IMR-90 (cell line): ENCODE data around the gene SNX11. TPM values are rescaled to one million over a fixed set of nuclear protein-coding genes. Genes with fewer than 3 reads are reported as not detected.

ENCODE experiments used
- ATAC-seq: fragments of 200-7000 bp; cut with Tn5 transposase; 2 replicates; pipeline ENCODE4 v1.9.1; 2020; ENCODE audit warnings: low read depth, mild to moderate bottlenecking, moderate library complexity
- BruUV-seq: library from RNA; stranded (reverse); fragments of 400-500 nt; replicated peaks from 2 replicates; lab custom pipeline; 2021; lab: Mats Ljungman, UMichigan
- CTCF ChIA-PET: fragments of 300-600 bp; formaldehyde crosslinking; extraction: SDS; loops from one replicate; lab custom pipeline; 2021; ENCODE audit warnings: antibody characterized with exemption; lab: Yijun Ruan, JAX
- POLR2A ChIA-PET: fragments of 300-600 bp; sonication (Branson Sonifier 250); formaldehyde crosslinking; loops from one replicate; lab custom pipeline; 2022; ENCODE audit warnings: antibody characterized with exemption; ENCODE audit not compliant: unreplicated experiment; lab: Charles Lee
- DNase-seq: peaks from one replicate; pipeline ENCODE4 v3.0.0; 2013
- H2AFZ ChIP-seq: replicated peaks from 2 replicates; pipeline ENCODE3; 2013; ENCODE audit warnings: low read length, mild to moderate bottlenecking; ENCODE audit not compliant: poor library complexity
- H2AK5ac ChIP-seq: 2 replicates; pipeline ENCODE4 v1.6.1; 2013; ENCODE audit warnings: low read depth, low read length, inconsistent platforms
- H2AK9ac ChIP-seq: replicated peaks from 2 replicates; pipeline ENCODE3; 2013; ENCODE audit warnings: mild to moderate bottlenecking, low read depth, low read length, moderate library complexity; ENCODE audit not compliant: poor library complexity
- H2BK120ac ChIP-seq: 2 replicates; pipeline ENCODE4 v1.6.1; 2013; ENCODE audit warnings: low read depth, low read length, inconsistent platforms
- H2BK15ac ChIP-seq: 3 replicates; pipeline ENCODE4 v1.6.1; 2013; ENCODE audit warnings: low read depth, low read length, inconsistent platforms
- H2BK20ac ChIP-seq: 2 replicates; pipeline ENCODE4 v1.6.1; 2013; ENCODE audit warnings: low read depth, mild to moderate bottlenecking, inconsistent platforms, low read length, moderate library complexity
- H2BK5ac ChIP-seq: 2 replicates; pipeline ENCODE4 v1.6.1; 2013; ENCODE audit warnings: mild to moderate bottlenecking, low read depth, low read length, inconsistent platforms; ENCODE audit not compliant: poor library complexity, severe bottlenecking
- H3K14ac ChIP-seq: replicated peaks from 2 replicates; pipeline ENCODE4 v1.6.1; 2013; ENCODE audit warnings: low read depth, low read length, inconsistent platforms
- H3K18ac ChIP-seq: 2 replicates; pipeline ENCODE4 v1.6.1; 2013; ENCODE audit warnings: low read depth, low read length, control low read depth
- H3K23ac ChIP-seq: 2 replicates; pipeline ENCODE4 v1.6.1; 2013; ENCODE audit warnings: low read depth, low read length, inconsistent platforms
- H3K27ac ChIP-seq: 2 replicates; pipeline ENCODE4 v1.5.1; 2013; ENCODE audit warnings: mild to moderate bottlenecking, control low read depth, low read length; ENCODE audit not compliant: insufficient read depth
- H3K27me3 ChIP-seq: 2 replicates; pipeline ENCODE4 v1.6.1; 2013; ENCODE audit warnings: low read length; ENCODE audit not compliant: control insufficient read depth, insufficient read depth
- H3K36me3 ChIP-seq: 2 replicates; pipeline ENCODE4 v1.6.1; 2013; ENCODE audit warnings: low read length, mixed read lengths; ENCODE audit not compliant: control insufficient read depth, insufficient read depth
- H3K4ac ChIP-seq: 2 replicates; pipeline ENCODE4 v1.6.1; 2013; ENCODE audit warnings: low read depth, low read length, inconsistent platforms
- H3K4me1 ChIP-seq: 2 replicates; pipeline ENCODE4 v1.6.1; 2013; ENCODE audit warnings: low read length, mixed read lengths; ENCODE audit not compliant: control insufficient read depth, insufficient read depth
- H3K4me2 ChIP-seq: 2 replicates; pipeline ENCODE4 v1.6.1; 2013; ENCODE audit warnings: low read depth, mild to moderate bottlenecking, control low read depth, low read length, moderate library complexity
- H3K4me3 ChIP-seq: 2 replicates; pipeline ENCODE4 v1.5.1; 2013; ENCODE audit warnings: low read depth, mild to moderate bottlenecking, control low read depth, low read length, moderate library complexity; ENCODE audit not compliant: insufficient read depth
- H3K56ac ChIP-seq: 2 replicates; pipeline ENCODE4 v1.6.1; 2013; ENCODE audit warnings: low read length, inconsistent platforms; ENCODE audit not compliant: insufficient read depth; ENCODE audit errors: extremely low read depth
- H3K79me1 ChIP-seq, 2 experiments: 2 replicates each; pipeline ENCODE4 v1.6.1; 2013; ENCODE audit warnings: low read length in 2 of 2, inconsistent platforms in 1 of 2, low read depth in 1 of 2
- H3K9ac ChIP-seq: 2 replicates; pipeline ENCODE4 v1.6.1; 2013; ENCODE audit warnings: low read depth, low read length, control low read depth
- H3K9me1 ChIP-seq: 2 replicates; pipeline ENCODE4 v1.6.1; 2013; ENCODE audit warnings: low read length, inconsistent platforms; ENCODE audit not compliant: insufficient read depth
- H3K9me3 ChIP-seq: 2 replicates; pipeline ENCODE4 v1.6.1; 2013; ENCODE audit warnings: low read length; ENCODE audit not compliant: control insufficient read depth, insufficient read depth
- H4K20me1 ChIP-seq: 2 replicates; pipeline ENCODE4 v1.6.1; 2013; ENCODE audit warnings: low read length, inconsistent platforms; ENCODE audit not compliant: insufficient read depth
- H4K5ac ChIP-seq: 2 replicates; pipeline ENCODE4 v1.6.1; 2013; ENCODE audit warnings: mild to moderate bottlenecking, low read depth, low read length, control low read depth
- H4K8ac ChIP-seq, 2 experiments: 2 replicates each; pipeline ENCODE4 v1.6.1; 2013; ENCODE audit warnings: low read depth in 2 of 2, low read length in 2 of 2, control low read depth in 1 of 2, inconsistent platforms in 1 of 2
- H4K91ac ChIP-seq: 2 replicates; pipeline ENCODE4 v1.6.1; 2013; ENCODE audit warnings: low read depth, low read length, inconsistent platforms; ENCODE audit not compliant: insufficient read depth
- CEBPB ChIP-seq: IDR thresholded peaks from 2 replicates; pipeline ENCODE4 v1.6.1; 2012; ENCODE audit warnings: low read depth, low read length, improper control_type of control experiment
- CHD1 ChIP-seq: IDR thresholded peaks from 2 replicates; pipeline ENCODE4 v1.6.1; 2012; ENCODE audit warnings: low read depth, low read length, improper control_type of control experiment
- MAFK ChIP-seq: IDR thresholded peaks from 2 replicates; pipeline ENCODE4 v1.6.1; 2012; ENCODE audit warnings: low read depth, low read length, improper control_type of control experiment
- MXI1 ChIP-seq: IDR thresholded peaks from 2 replicates; pipeline ENCODE4 v1.6.1; 2012; ENCODE audit warnings: low read depth, mild to moderate bottlenecking, low read length, moderate library complexity, borderline replicate concordance
- NFE2L2 ChIP-seq: fragments of 150-350 bp; IDR thresholded peaks from 2 replicates; pipeline ENCODE4 v1.6.1; 2016; ENCODE audit warnings: low read depth, mild to moderate bottlenecking, low read length
- POLR2A ChIP-seq: IDR thresholded peaks from 2 replicates; pipeline ENCODE4 v1.6.1; 2012; ENCODE audit warnings: mild to moderate bottlenecking, low read depth, low read length
- RAD21 ChIP-seq: IDR thresholded peaks from 2 replicates; pipeline ENCODE4 v1.6.1; 2012; ENCODE audit warnings: low read length, improper control_type of control experiment
- SMC3 ChIP-seq: fragments of 150-350 bp; IDR thresholded peaks from 2 replicates; pipeline ENCODE4 v1.6.1; 2016; ENCODE audit warnings: low read depth, mild to moderate bottlenecking, antibody characterized with exemption, low read length, moderate library complexity
- WGBS, 2 experiments: methylation state at CpG; one replicate each; pipeline versions ENCODE4 v1.1.5 to v1.1.7; 2013; ENCODE audit warnings: missing lambda C conversion rate in 2 of 2; ENCODE audit not compliant: insufficient read length in 1 of 2; ENCODE audit errors: extremely low coverage in 2 of 2; 5-methylcytosine and 5-hydroxymethylcytosine counted together
- dilution Hi-C: fragments of 300-500 bp; cut with HindIII; formaldehyde crosslinking; loops from one replicate; pipeline ENCODE4 v1.14.3; 2018; ENCODE audit warnings: low sequenced_read_pairs; ENCODE audit not compliant: unreplicated experiment
- in situ Hi-C: fragments of 300-500 bp; cut with MboI; formaldehyde crosslinking; loops from 3 replicates; pipeline ENCODE4 v1.14.3; 2019; ENCODE audit warnings: low sequenced_read_pairs, inconsistent platforms, mixed read lengths
- intact Hi-C: fragments of 100-400 bp; cut with micrococcal nuclease; formaldehyde crosslinking; loops from 2 replicates; pipeline ENCODE4 v1.10.0; 2022
- polyA plus RNA-seq, 3 experiments: library from polyadenylated mRNA; depleted of rRNA; stranded (reverse); fragments of >200 nt; gene quantifications; 2 replicates each; pipeline ENCODE4 v1.2.3, GENCODE V29; 2012; ENCODE audit warnings: low replicate concordance in 1 of 3
- total RNA-seq: library from RNA; depleted of rRNA; stranded (reverse); fragments of >200 nt; gene quantifications from 2 replicates; pipeline ENCODE4 v1.2.3, GENCODE V29; 2012
- TF ChIP-seq, protein P1 (sequence below): conservative IDR thresholded peaks from 2 replicates; pipeline ENCODE4 v1.5.1; 2012; ENCODE audit warnings: mild to moderate bottlenecking, low read depth, low read length, improper control_type of control experiment
- TF ChIP-seq, protein P2 (sequence below): fragments of 150-350 bp; IDR thresholded peaks from 2 replicates; pipeline ENCODE4 v1.6.1; 2016; ENCODE audit warnings: low read depth, mild to moderate bottlenecking, low read length, moderate library complexity, borderline replicate concordance

SNX11 gene
- total and polyA plus RNA-seq, 2 of the 4 experiments (the other 2 are of a cell fraction): 14.7 to 16.9 TPM

DNA sequence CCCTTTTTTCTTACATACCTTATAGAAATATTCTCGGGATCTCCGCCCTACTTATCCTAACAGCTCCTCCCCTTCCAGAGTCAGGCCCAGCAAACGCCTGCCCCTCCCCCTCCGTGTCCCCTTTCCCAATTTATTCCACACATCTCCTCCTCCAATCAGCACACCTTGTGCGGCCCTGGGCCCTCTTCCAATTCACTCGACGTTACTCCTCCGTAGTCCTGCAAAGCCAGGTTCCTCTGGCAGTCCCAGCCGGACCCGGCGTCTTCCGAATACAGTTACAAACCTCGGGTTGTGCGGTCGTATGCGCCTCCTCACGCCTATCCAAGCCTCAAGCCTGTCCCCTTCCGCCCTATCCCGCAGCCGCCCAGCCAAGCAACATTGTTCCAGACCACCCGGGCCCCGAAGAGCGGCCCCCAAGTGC, 7.0 kb upstream of the SNX11 start:
- no peaks in the 10 kb centered on the region for H3K9me3 ChIP-seq
- peak overlapping the region; percentile 82 for H3K56ac ChIP-seq
- peak overlapping the region; percentile 88 for H3K27ac ChIP-seq
- H3K4me3 ChIP-seq: peak overlapping the region; percentile 90
- ATAC-seq (peak; percentile 45), DNase-seq (peak; percentile 58)
- H2BK120ac ChIP-seq: peak overlapping the region; percentile 47
- BruUV-seq: no TSS peak
- peak overlapping the region; percentile 95 for H2AFZ ChIP-seq
- peak overlapping the region; percentile 76 to 90 for H4K8ac ChIP-seq
- peak overlapping the region; percentile 89 for H3K4ac ChIP-seq
- peak overlapping the region; percentile 0; the same call in 1 of the 2 replicates for H4K5ac ChIP-seq
- H3K4me2 ChIP-seq: peak overlapping the region; percentile 65
- H3K14ac ChIP-seq: peak overlapping the region; percentile 94
- intact Hi-C loops: loop anchor here (2.0 kb wide), 1 partner anchor 76 kb away; no protein-coding TSS in a partner anchor
- peak overlapping the region; percentile 2; the same call in 1 of the 2 replicates for H3K18ac ChIP-seq
- peak overlapping the region; percentile 14; the same call in 1 of the 3 replicates for H2BK15ac ChIP-seq
- H2BK20ac ChIP-seq: no peak overlapping the region
- H4K20me1 ChIP-seq: peaks cover 38% of the 10 kb centered on the region
- peak overlapping the region; percentile 92 for H2AK9ac ChIP-seq
- peaks cover 0 to 22% of the 10 kb centered on the region in 2 experiments; a peak in 2 of 4 replicates for H3K79me1 ChIP-seq
- POLR2A ChIA-PET: interaction anchor here (0.6 kb wide), 1 partner anchor 70 kb away, joined by 5 read pairs; no protein-coding TSS in a partner anchor
- H3K23ac ChIP-seq: peak overlapping the region; percentile 86
- H3K36me3 ChIP-seq: peaks cover 2% of the 10 kb centered on the region
- no peaks in the 10 kb centered on the region for H3K9me1 ChIP-seq
- in situ Hi-C loops: no loop called here
- no peaks in the 10 kb centered on the region for H3K27me3 ChIP-seq
- 0% methylated on average over 9 of the region's 23 CpGs; no CpG with 5 or more reads in 1 of the 2 experiments for WGBS, 2 experiments
- peak overlapping the region; percentile 83 for H2BK5ac ChIP-seq
- CTCF ChIA-PET: interaction anchor here (1.0 kb wide), 1 partner anchor 154 kb away, joined by 3 read pairs; no protein-coding TSS in a partner anchor
- H2AK5ac ChIP-seq: peak overlapping the region; percentile 79
- H4K91ac ChIP-seq: peak overlapping the region; percentile 80
- H3K4me1 ChIP-seq: peaks cover 2% of the 10 kb centered on the region; the same call in 1 of the 2 replicates
- H3K9ac ChIP-seq: peak overlapping the region; percentile 78
- dilution Hi-C loops: no loop called here
- TF ChIP-seq, protein P1, sequence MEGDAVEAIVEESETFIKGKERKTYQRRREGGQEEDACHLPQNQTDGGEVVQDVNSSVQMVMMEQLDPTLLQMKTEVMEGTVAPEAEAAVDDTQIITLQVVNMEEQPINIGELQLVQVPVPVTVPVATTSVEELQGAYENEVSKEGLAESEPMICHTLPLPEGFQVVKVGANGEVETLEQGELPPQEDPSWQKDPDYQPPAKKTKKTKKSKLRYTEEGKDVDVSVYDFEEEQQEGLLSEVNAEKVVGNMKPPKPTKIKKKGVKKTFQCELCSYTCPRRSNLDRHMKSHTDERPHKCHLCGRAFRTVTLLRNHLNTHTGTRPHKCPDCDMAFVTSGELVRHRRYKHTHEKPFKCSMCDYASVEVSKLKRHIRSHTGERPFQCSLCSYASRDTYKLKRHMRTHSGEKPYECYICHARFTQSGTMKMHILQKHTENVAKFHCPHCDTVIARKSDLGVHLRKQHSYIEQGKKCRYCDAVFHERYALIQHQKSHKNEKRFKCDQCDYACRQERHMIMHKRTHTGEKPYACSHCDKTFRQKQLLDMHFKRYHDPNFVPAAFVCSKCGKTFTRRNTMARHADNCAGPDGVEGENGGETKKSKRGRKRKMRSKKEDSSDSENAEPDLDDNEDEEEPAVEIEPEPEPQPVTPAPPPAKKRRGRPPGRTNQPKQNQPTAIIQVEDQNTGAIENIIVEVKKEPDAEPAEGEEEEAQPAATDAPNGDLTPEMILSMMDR: no peak
- TF ChIP-seq RAD21: no peak
- TF ChIP-seq POLR2A: no peak
- no peak for TF ChIP-seq CEBPB
- no peak for TF ChIP-seq MXI1
- no peak for TF ChIP-seq NFE2L2
- TF ChIP-seq, protein P2, sequence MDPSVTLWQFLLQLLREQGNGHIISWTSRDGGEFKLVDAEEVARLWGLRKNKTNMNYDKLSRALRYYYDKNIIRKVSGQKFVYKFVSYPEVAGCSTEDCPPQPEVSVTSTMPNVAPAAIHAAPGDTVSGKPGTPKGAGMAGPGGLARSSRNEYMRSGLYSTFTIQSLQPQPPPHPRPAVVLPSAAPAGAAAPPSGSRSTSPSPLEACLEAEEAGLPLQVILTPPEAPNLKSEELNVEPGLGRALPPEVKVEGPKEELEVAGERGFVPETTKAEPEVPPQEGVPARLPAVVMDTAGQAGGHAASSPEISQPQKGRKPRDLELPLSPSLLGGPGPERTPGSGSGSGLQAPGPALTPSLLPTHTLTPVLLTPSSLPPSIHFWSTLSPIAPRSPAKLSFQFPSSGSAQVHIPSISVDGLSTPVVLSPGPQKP: no peak
- no peak for TF ChIP-seq SMC3
- TF ChIP-seq CHD1: no peak
- no peak for TF ChIP-seq MAFK
